ENCODE data around the gene GRIP2.

DNA sequence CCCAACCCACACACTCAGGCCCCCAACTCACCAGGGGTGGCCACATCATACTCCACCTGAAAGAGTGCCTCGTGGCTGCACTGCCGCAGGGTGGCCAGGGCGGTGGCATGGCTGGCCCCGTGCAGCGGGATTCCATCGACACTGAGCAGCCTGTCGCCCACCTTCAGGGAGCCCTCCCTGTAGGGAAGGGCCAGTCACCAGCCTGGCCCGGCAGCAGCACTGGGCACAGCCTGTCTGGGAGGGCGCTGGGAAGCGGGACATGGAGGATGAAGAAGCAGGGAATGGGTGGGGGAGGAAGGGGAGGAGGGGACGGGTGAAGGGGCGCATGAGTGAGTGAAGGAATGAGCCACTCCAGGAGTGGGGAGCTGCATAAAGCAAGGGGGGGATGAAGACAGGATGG, 18.5 kb downstream of the GRIP2 start:
- TF ChIP-seq, protein P1, sequence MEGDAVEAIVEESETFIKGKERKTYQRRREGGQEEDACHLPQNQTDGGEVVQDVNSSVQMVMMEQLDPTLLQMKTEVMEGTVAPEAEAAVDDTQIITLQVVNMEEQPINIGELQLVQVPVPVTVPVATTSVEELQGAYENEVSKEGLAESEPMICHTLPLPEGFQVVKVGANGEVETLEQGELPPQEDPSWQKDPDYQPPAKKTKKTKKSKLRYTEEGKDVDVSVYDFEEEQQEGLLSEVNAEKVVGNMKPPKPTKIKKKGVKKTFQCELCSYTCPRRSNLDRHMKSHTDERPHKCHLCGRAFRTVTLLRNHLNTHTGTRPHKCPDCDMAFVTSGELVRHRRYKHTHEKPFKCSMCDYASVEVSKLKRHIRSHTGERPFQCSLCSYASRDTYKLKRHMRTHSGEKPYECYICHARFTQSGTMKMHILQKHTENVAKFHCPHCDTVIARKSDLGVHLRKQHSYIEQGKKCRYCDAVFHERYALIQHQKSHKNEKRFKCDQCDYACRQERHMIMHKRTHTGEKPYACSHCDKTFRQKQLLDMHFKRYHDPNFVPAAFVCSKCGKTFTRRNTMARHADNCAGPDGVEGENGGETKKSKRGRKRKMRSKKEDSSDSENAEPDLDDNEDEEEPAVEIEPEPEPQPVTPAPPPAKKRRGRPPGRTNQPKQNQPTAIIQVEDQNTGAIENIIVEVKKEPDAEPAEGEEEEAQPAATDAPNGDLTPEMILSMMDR (IDR thresholded peaks at IDR 0.05; ENCODE audit: low read length), result no peak
- TF ChIP-seq EZH2phosphoT487 (IDR thresholded peaks at IDR 0.05; ENCODE audit: low read length) (no peak), EZH2 (optimal IDR thresholded peaks at IDR 0.05; ENCODE audit: low read depth, low read length) (no peak)
